Endothelial cell of umbilical vein (primary cell): ENCODE results near the gene HSD17B7. TPM values are rescaled to one million over a fixed set of nuclear protein-coding genes. Genes with fewer than 3 reads are reported as not detected.

ENCODE experiments used
- BruUV-seq: library from RNA; stranded (reverse); fragments of 400-500 nt; replicated peaks from 2 replicates; lab custom pipeline; 2021; lab: Mats Ljungman, UMichigan
- CTCF ChIA-PET: fragments of 300-600, 350-600 bp; sonication (Branson Sonifier 250); formaldehyde crosslinking; loops from one replicate; lab custom pipeline; 2021; ENCODE audit warnings: antibody characterized with exemption, inconsistent platforms; lab: Charles Lee
- POLR2A ChIA-PET: fragments of 300-600, 350-600 bp; sonication (Branson Sonifier 250); formaldehyde crosslinking; loops from one replicate; lab custom pipeline; 2021; ENCODE audit warnings: antibody characterized with exemption, inconsistent platforms; lab: Charles Lee
- DNase-seq: peaks from one replicate; pipeline ENCODE4 v3.0.0-alpha.2; 2011; ENCODE audit warnings: low read depth, low spot score
- FAIRE-seq: peaks from 2 replicates; lab custom pipeline; 2011; peaks lifted over from hg19 to GRCh38; lab: Jason Lieb, UNC
- H2AFZ ChIP-seq: 2 replicates; pipeline ENCODE4 v1.6.0; 2012; ENCODE audit warnings: low read depth, low read length, control low read depth, inconsistent platforms
- H3K27ac ChIP-seq: 2 replicates; pipeline ENCODE4 v1.5.1; 2011; ENCODE audit warnings: low read depth, mild to moderate bottlenecking, control low read depth, low read length, moderate library complexity; ENCODE audit not compliant: insufficient read depth
- H3K27me3 ChIP-seq, 2 experiments: 2 replicates each; pipeline versions ENCODE4 v1.6.0 to v1.6.1; 2011; ENCODE audit warnings: low read length in 2 of 2, mixed read lengths in 1 of 2; ENCODE audit not compliant: control insufficient read depth in 2 of 2, insufficient read depth in 2 of 2
- H3K36me3 ChIP-seq, 2 experiments: 2 replicates in 1 of 2; 3 replicates in 1 of 2; pipeline ENCODE4 v1.5.1; 2011; ENCODE audit warnings: low read length in 2 of 2, mild to moderate bottlenecking in 1 of 2, moderate library complexity in 1 of 2; ENCODE audit not compliant: control insufficient read depth in 2 of 2, insufficient read depth in 2 of 2; ENCODE audit errors: extremely low read depth in 1 of 2
- H3K4me1 ChIP-seq: 3 replicates; pipeline ENCODE4 v1.5.1; 2011; ENCODE audit warnings: mild to moderate bottlenecking, low read length; ENCODE audit not compliant: control insufficient read depth, insufficient read depth; ENCODE audit errors: extremely low read depth
- H3K4me2 ChIP-seq: 2 replicates; pipeline ENCODE4 v1.6.1; 2011; ENCODE audit warnings: low read length, control low read depth, mixed read lengths; ENCODE audit not compliant: insufficient read depth
- H3K4me3 ChIP-seq, 3 experiments: fragments of 200-600 bp in 1 of 3; sonication (generic), shearing (Covaris generic) in 1 of 3; replicated peaks in 1 of 3; 2 replicates each; pipeline ENCODE4 v1.5.1; 2011 to 2016; ENCODE audit warnings: control low read depth in 3 of 3, low read length in 3 of 3, mild to moderate bottlenecking in 2 of 3, inconsistent platforms in 1 of 3, low read depth in 1 of 3, moderate library complexity in 1 of 3; ENCODE audit not compliant: insufficient read depth in 1 of 3
- H3K79me2 ChIP-seq: 2 replicates; pipeline ENCODE4 v1.6.0; 2012; ENCODE audit warnings: low read length, inconsistent platforms; ENCODE audit not compliant: control insufficient read depth, insufficient read depth
- H3K9ac ChIP-seq: replicated peaks from 2 replicates; pipeline ENCODE3; 2011; ENCODE audit warnings: low read length, control low read depth; ENCODE audit not compliant: insufficient read depth; ENCODE audit errors: extremely low read depth
- H3K9me1 ChIP-seq: replicated peaks from 3 replicates; pipeline ENCODE4 v1.6.0; 2011; ENCODE audit warnings: mild to moderate bottlenecking, low read length; ENCODE audit not compliant: control insufficient read depth, insufficient read depth; ENCODE audit errors: extremely low read depth
- H3K9me3 ChIP-seq: replicated peaks from 2 replicates; pipeline ENCODE4 v1.5.1; 2012; ENCODE audit warnings: low read length, inconsistent platforms; ENCODE audit not compliant: control insufficient read depth, insufficient read depth
- H4K20me1 ChIP-seq: replicated peaks from 2 replicates; pipeline ENCODE3; 2011; ENCODE audit warnings: mild to moderate bottlenecking, low read length; ENCODE audit not compliant: control insufficient read depth, insufficient read depth; ENCODE audit errors: extremely low read depth
- CTCF ChIP-seq, 2 donors: IDR thresholded peaks; 1 replicate in 1 of 2; 2 replicates in 1 of 2; pipeline ENCODE4 v1.5.1; 2011; ENCODE audit warnings: low read length in 2 of 2, mild to moderate bottlenecking in 2 of 2, moderate library complexity in 2 of 2, control low read depth in 1 of 2, inconsistent platforms in 1 of 2, low read depth in 1 of 2; ENCODE audit not compliant: insufficient read depth in 1 of 2; ENCODE audit errors: extremely low read depth in 1 of 2
- EZH2 ChIP-seq: IDR thresholded peaks from 2 replicates; pipeline ENCODE4 v1.6.1; 2012; ENCODE audit warnings: borderline replicate concordance, low read depth, mild to moderate bottlenecking, moderate library complexity, low read length, inconsistent platforms; ENCODE audit not compliant: severe bottlenecking
- FOS ChIP-seq: IDR thresholded peaks from 2 replicates; pipeline ENCODE4 v1.6.1; 2011; ENCODE audit warnings: mild to moderate bottlenecking, low read length, moderate library complexity, borderline replicate concordance; ENCODE audit not compliant: insufficient read depth
- GATA2 ChIP-seq: IDR thresholded peaks from 2 replicates; pipeline ENCODE4 v1.7.0; 2011; ENCODE audit warnings: low read depth, mild to moderate bottlenecking, moderate library complexity, mixed read lengths, low read length; ENCODE audit not compliant: insufficient read length, insufficient read depth
- JUN ChIP-seq: IDR thresholded peaks from 2 replicates; pipeline ENCODE4 v1.6.1; 2011; ENCODE audit warnings: borderline replicate concordance, low read depth; ENCODE audit not compliant: insufficient read length, insufficient read depth
- MAX ChIP-seq: IDR thresholded peaks from 2 replicates; pipeline ENCODE4 v1.6.1; 2011; ENCODE audit not compliant: insufficient read depth, insufficient read length
- MYC ChIP-seq: IDR thresholded peaks from one replicate; pipeline ENCODE4 v1.6.1; 2011; ENCODE audit warnings: mild to moderate bottlenecking, low read depth, low read length
- POLR2A ChIP-seq: IDR thresholded peaks from 2 replicates; pipeline ENCODE4 v1.6.1; 2012; ENCODE audit warnings: low read depth, mild to moderate bottlenecking, control low read depth, low read length
- POLR2AphosphoS5 ChIP-seq: IDR thresholded peaks from 2 replicates; pipeline ENCODE4 v1.6.1; 2012; ENCODE audit warnings: low read depth, mild to moderate bottlenecking, control low read depth, low read length, moderate library complexity; ENCODE audit not compliant: insufficient read depth
- dilution Hi-C: fragments of 300-500 bp; cut with MboI; formaldehyde crosslinking; loops from one replicate; pipeline ENCODE4 v1.15.0; 2019; ENCODE audit warnings: low sequenced_read_pairs; ENCODE audit not compliant: extremely low pct_ligation_motif_present
- intact Hi-C: fragments of 100-400 bp; cut with micrococcal nuclease; formaldehyde crosslinking; loops from one replicate; pipeline ENCODE4 v1.10.0; 2022
- polyA plus RNA-seq, 4 experiments: library from polyadenylated mRNA; depleted of rRNA in 3 of 4; stranded (reverse) in 3 of 4; unstranded in 1 of 4; fragments of >200 nt; gene quantifications; 2 replicates each; pipeline versions ENCODE4 v1.2.1 to v1.2.3, GENCODE V29; 2011 to 2012; ENCODE audit warnings: missing spikeins in 1 of 4
- small RNA-seq: library from RNA; depleted of rRNA; stranded (forward); fragments of <200 nt; gene quantifications from one replicate; pipeline ENCODE3, GENCODE V24; 2012; ENCODE audit warnings: low replicate concordance, low read depth; ENCODE audit not compliant: insufficient read depth, insufficient read length
- total RNA-seq: library from RNA; stranded (reverse); gene quantifications from 2 replicates; pipeline ENCODE4 v1.2.3, GENCODE V29; 2021

HSD17B7 gene
- total and polyA plus RNA-seq, 2 donors (not counting 3 experiments of a cell fraction or from before 2014, with no cell fraction given): 17.7 to 26.6 TPM

GRCh38 chr1:162861625-162862024, 71.1 kb downstream of the HSD17B7 start:
- BruUV-seq: no TSS peak
- no peak overlapping the region for H3K27ac ChIP-seq
- no peak overlapping the region for H3K4me3 ChIP-seq
- no peaks in the 10 kb centered on the region for H3K27me3 ChIP-seq
- DNase-seq: no peak
- TF ChIP-seq FOS (no peak), EZH2 (no peak), POLR2AphosphoS5 (no peak), CTCF (IDR thresholded peaks at IDR 0.05; ENCODE audit: extremely low read depth in 1 of 2, insufficient read depth in 1 of 2, low read depth in 1 of 2, low read length in 2 of 2) (no peak), MAX (no peak), POLR2A (no peak), MYC (no peak), GATA2 (no peak), JUN (no peak)
- intact Hi-C loops (no loop called here), dilution Hi-C loops (loop anchor here (25.0 kb wide), 1 partner anchor 201 kb away; the partner anchor contains the start of gene RGS4)
- H3K9ac ChIP-seq: no peak overlapping the region
- H4K20me1 ChIP-seq: no peaks in the 10 kb centered on the region
- peaks cover 24% of the 10 kb centered on the region for H3K4me1 ChIP-seq
- no peaks in the 10 kb centered on the region for H3K9me3 ChIP-seq
- no peaks in the 10 kb centered on the region for H3K9me1 ChIP-seq
- ChIA-PET CTCF (interaction anchor here (1.0 to 9.7 kb wide), 6 partner anchors 8 to 455 kb away, joined by 3 to 65 read pairs (median 6); no protein-coding TSS in a partner anchor), POLR2A (no interaction called here)
- H3K36me3 ChIP-seq: no peaks in the 10 kb centered on the region
- no peak for FAIRE-seq
- no peak overlapping the region for H3K4me2 ChIP-seq
- no peak overlapping the region for H2AFZ ChIP-seq
- H3K79me2 ChIP-seq: no peaks in the 10 kb centered on the region

Small RNAs within 50 kb of the gene (small RNA-seq; reads per million reads assigned to genes)
- gene RN7SL861P: not detected

Other genes starting within 250 kb of the HSD17B7 start
- 89.8 and 91.5 TPM in 2 replicates for gene UAP1, start 229.0 kb upstream of the HSD17B7 start, total RNA-seq
- gene UAP1, start 229.0 kb upstream of the HSD17B7 start, polyA plus RNA-seq: 24.8 and 30.6 TPM in 2 replicates
- 22.7 and 30.8 TPM in 2 replicates for gene DDR2, start 158.2 kb upstream of the HSD17B7 start, total RNA-seq
- 20.0 and 27.8 TPM in 2 replicates for gene DDR2, start 158.2 kb upstream of the HSD17B7 start, polyA plus RNA-seq
- 4.5 and 9.0 TPM in 2 replicates for gene CCDC190, start 70.5 kb downstream of the HSD17B7 start, total RNA-seq
- 1.9 and 3.7 TPM in 2 replicates for gene CCDC190, start 70.5 kb downstream of the HSD17B7 start, polyA plus RNA-seq